Activated CD8-positive, alpha-beta memory T cell treated with anti-CD3 and anti-CD28 coated beads for 4 hours (primary cell): ENCODE data around the gene ANKRD6.

Source experiments
- DNase-seq, 2 donors: peaks; one replicate each; pipeline ENCODE4 v3.0.0-alpha.2; 2020; ENCODE audit warnings: low read depth in 2 of 2

ANKRD6 gene

DNA sequence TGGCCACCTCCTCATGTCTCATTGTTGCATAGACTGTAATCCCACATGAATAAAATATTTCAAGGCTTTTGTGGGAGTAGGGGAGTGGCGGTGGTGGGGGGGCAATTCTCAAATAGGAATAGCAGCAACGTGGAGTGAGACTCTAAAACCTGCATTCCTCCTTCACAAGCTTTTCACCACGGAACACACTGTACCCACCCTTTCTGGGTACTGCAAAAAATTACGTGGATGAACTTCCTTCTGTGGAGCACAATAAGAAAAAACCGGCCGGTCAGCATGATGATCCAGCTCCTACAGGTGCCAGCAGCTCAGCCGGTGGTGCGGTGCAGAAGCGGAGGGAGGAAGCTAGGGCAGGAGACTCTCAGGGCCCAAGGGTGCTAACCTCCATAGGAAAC, 19.9 kb upstream of the ANKRD6 start:
- DNase-seq = no peak

DNA sequence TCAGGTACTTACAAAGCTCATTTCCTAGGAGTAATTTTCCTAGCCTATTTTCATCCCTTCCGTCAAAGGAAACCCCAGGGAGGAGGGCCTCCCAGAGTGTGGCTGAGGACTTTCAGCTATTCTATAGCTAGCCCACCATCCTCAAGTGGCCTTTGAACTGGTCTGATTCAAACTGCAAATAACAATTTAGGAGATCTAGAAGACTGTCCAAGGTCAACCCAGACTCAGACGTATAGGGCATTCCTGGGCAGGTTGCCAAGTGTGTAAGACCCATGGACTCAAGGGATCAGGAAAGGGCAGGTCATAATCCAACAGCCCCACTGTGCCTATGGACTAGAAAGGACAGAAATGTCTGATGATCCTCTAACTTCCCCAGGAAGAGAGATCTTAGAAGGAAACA, 18.7 kb upstream of the ANKRD6 start:
- DNase-seq = no peak

GRCh38 chr6:89415185-89415584, 17.8 kb upstream of the ANKRD6 start:
- no peak for DNase-seq

DNA sequence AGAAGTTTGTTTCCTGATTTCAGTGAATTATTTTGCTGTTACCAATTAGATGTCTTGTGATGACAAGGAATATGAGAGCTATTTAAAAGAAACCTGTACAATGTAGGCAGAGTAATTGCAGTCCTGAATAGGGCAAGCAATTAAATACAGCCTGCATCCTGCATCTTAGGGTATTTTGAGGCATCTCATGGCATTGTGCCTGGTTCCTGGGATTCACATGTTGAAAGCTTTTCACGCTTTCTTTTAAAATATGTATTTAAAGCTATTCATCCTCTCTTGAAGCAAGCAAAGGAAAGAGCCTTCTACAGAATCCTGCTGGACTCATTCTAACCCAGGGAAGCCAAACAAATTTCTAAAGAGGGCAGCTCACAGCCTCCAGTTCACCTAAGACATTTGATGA, 16.2 kb upstream of the ANKRD6 start:
- DNase-seq = no peak

- DNase-seq = no peak
These were observed 2.6 kb upstream of the ANKRD6 start for GRCh38 chr6:89430201-89430962.

DNA sequence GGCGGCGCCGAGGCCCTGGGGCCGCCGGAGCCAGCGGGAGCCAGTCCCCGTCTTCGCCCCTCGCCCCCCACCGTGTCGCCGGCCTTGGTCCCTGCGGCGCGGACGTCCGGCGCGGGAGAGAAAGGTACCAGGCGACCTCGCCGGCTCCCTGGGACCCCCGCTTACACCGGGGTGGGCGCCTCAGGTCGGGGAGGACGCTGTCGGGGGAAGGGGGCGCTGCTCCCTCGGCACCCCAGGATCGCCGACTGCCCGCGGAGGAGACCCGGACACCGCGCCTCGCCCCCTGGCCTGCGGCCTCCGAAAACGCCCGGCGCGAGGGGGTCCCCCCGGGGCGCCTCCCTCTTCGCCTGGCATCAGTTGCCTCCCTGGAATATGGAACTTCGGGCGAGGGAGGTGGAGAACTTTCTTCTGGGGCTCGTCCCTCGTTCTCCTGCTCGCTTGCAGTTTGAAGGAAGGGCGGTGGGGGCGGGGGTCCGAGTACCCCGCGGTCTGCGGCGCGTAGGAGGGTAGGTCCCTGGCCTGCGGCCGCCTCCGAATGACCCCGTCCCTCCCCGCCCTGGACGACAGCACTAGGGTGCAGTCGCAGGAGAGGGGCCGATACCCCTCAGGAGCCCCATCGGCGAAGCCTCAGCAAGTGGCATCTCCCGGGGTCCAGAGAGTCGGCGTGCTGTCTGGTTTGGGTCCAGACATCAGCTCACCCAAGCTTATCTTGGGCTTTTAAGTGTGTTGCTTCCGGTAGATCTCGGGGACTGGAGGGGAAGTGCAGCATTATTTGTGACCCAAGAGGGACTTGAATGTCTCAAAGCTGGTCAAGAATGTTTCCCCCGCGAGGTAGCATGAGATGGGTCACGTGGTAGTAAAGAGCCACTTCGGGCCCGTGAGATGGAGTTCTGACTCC, 549 bp downstream of the ANKRD6 start:
- peak in 1 of 2 donors; percentile 9 for DNase-seq

GRCh38 chr6:89434150-89434499, 1.2 kb downstream of the ANKRD6 start:
- DNase-seq = no peak

GRCh38 chr6:89434954-89435353, 2.0 kb downstream of the ANKRD6 start:
- no peak for DNase-seq

DNA sequence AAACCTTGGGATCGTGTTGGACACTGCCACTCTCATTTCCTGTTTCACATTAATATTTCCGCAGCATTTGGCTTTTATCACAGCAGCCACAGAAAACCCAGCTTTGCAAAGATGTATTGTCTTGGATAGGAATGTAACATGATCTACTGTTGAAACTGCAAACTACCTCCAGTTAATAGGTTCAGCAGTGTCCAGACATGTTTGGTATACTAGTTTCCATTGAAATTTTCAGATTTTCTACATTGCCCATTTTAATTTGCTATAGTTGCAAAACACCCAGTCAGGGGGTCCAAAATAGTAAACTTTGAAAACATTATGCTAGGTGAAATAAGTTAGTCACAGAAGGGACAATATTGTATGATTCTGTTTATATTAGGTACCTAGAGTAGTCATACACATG, 3.3 kb downstream of the ANKRD6 start:
- no peak for DNase-seq

GRCh38 chr6:89438248-89438647, 5.3 kb downstream of the ANKRD6 start:
- DNase-seq = no peak

- no peak for DNase-seq
These were observed 6.1 kb downstream of the ANKRD6 start for GRCh38 chr6:89439014-89439413.

GRCh38 chr6:89440200-89440599, 7.2 kb downstream of the ANKRD6 start:
- DNase-seq = no peak

- no peak for DNase-seq
These were observed 10.7 kb downstream of the ANKRD6 start for GRCh38 chr6:89443658-89444057.

DNA sequence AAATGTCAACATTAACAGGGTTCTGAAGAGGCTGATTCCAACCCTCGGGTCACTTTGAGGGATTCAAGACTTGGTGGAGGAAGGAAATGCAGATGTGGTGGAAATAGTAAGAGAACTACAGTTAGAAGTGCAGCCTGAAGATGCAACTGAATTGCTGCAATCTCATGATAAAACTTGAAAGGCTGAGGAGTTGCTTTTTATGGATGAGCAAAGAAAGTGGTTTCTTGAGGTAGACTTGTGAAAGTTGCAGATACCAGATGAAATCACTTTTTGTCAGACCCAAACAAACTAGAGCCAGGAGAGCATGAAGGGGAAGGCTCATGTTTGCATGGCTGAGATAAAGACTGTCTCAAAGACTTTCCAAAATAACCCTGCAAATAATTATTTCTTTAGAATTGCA, 16.2 kb downstream of the ANKRD6 start:
- DNase-seq = no peak

DNA sequence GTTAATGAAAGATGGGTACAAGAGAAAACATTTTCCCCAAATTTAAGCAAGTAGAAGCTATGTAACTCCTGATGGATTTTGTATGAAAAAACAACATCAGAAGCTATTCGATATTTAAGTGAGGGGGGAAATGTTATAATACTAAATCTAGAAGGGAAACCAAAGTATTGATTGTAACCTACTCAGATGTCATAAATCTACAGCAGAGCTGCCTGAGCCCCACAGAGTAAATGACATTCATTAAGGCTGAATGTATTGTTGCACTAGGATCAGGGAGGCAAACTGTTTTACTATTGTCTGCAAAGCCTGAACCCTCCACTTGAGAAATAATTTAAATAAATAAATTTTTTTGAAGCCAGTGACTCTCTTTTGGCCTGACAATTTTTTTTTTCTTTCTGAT, 19.3 kb downstream of the ANKRD6 start:
- DNase-seq = no peak

GRCh38 chr6:89454300-89454699, 21.3 kb downstream of the ANKRD6 start:
- DNase-seq = no peak

DNA sequence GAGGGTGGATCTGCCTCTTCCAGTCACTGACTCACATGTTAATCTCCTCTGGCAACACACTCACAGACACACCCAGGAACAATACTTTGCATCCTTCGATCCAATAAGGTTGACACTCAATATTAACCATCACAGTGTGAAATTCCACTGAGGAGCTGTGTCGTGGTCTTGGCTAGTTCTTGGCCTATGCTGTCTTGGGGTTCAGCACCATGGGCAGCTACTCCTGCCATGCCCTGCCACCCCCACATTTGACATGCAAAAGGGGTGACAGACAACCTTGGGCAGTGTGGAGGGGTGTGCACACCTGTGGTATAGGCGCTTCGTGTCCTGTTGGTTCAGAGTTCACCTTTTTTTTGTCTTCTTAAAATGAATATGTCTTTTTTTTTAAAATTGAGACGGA, 25.8 kb downstream of the ANKRD6 start:
- DNase-seq = no peak

- no peak for DNase-seq
These were observed 26.5 kb downstream of the ANKRD6 start for GRCh38 chr6:89459501-89459900.

GRCh38 chr6:89460713-89461112, 27.8 kb downstream of the ANKRD6 start:
- DNase-seq = no peak

DNA sequence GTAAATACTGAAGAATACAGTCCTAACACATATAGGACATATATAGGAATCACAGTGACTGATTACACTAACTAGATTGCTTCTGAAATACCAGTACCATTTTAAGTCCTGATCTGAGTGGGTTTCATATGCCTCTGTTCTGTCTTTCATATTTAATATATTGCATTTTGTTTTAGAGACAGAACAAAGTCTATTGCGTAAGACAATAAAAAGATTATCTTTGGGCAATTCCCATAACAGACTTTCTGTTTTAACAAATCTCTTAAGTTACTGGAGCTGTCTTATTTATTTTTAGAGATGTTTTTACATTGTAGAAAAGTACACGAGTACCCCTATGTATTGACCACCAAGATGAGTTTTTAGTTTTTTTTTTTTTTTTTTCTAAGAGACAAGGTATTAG, 29.6 kb downstream of the ANKRD6 start:
- DNase-seq = no peak

DNA sequence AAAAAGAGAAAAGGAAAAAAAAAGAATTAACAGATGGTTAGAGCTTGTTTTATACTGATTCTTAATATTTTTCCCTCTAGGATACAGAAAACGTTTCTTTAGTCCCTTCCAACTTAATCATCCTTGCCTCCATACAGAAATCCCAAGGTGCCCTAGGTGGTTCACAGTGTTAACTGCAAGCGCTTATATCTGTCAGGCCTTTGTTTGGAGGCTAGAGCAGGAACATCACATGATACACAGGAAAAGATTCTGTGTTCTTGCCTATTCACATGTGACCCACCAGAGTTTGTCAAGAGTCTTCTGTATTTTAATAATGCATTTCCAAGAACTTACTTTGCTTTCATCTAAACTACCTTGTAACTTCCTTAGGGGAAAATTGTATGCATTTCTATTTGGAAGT, 31.3 kb downstream of the ANKRD6 start:
- DNase-seq = no peak

- no peak for DNase-seq
These were observed 34.5 kb downstream of the ANKRD6 start for GRCh38 chr6:89467437-89467836.

DNA sequence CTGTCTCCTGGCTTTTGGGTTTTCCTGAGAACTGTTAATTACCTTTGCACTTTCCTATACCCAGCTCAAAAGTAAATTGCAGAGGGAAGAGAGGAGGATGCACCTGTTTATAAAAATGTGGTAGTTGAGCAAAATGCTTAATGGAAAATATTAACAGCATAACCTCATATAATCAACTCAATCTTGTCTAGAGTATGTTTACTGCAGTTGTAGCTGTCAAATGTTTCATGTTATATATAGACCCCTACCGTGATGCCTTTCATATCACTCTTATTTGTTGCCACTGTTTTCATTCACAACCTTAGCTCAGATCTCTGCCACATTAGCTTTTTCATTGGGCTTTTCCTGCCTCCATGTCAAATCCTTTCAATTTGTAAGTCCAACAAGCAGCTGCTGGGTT, 36.0 kb downstream of the ANKRD6 start:
- no peak for DNase-seq
